ENCODE data around the gene FAM168A. TPM values are rescaled to one million over a fixed set of nuclear protein-coding genes. Genes with fewer than 3 reads are reported as not detected.

Gene FAM168A
- total and polyA plus RNA-seq, 2 experiments from 2014 or later: 6.3 to 24.5 TPM

- Histone ChIP-seq H3K27me3 (no peaks in the 10 kb centered on the region), H3K36me3 (replicated peaks; ENCODE audit: insufficient read depth, low read depth) (no peaks in the 10 kb centered on the region), H3K27ac (no peak overlapping the region), H3K9me2 (replicated peaks; ENCODE audit: insufficient read depth) (no peaks in the 10 kb centered on the region), H4K20me1 (ENCODE audit: insufficient read depth, poor library complexity, severe bottlenecking) (no peaks in the 10 kb centered on the region), H3K4me1 (ENCODE audit: insufficient read depth) (peaks cover 36% of the 10 kb centered on the region), H3K4me2 (no peak overlapping the region), H3K4me3 (no peak overlapping the region), H3K9me3 (ENCODE audit: low read depth) (no peaks in the 10 kb centered on the region), H2AFZ (no peak overlapping the region), H3K79me2 (peaks cover 9% of the 10 kb centered on the region)
- 69% methylated on average over 14 of the region's 21 CpGs for WGBS (ENCODE audit: low lambda C conversion rate, missing lambda C conversion rate)
- no peak for DNase-seq (ENCODE audit: low spot score)
- TF ChIP-seq EZH2phosphoT487 (IDR thresholded peaks at IDR 0.05; ENCODE audit: low read depth, severe bottlenecking, unreplicated experiment): no peak
- TF ChIP-seq CTCF (IDR thresholded peaks at IDR 0.05; ENCODE audit: poor library complexity): no peak
- no peak for TF ChIP-seq EZH2 (IDR thresholded peaks at IDR 0.05; ENCODE audit: borderline replicate concordance)
These were observed 212.8 kb downstream of the FAM168A start for GRCh38 chr11:73384872-73385689.

GRCh38 chr11:73384531-73384871 is 213.4 kb downstream of the FAM168A start:
- H3K27ac ChIP-seq: no peak overlapping the region
- no peaks in the 10 kb centered on the region for H3K9me3 ChIP-seq (ENCODE audit: low read depth)
- no peak overlapping the region for H3K4me3 ChIP-seq
- no peaks in the 10 kb centered on the region for H4K20me1 ChIP-seq (ENCODE audit: insufficient read depth, poor library complexity, severe bottlenecking)
- peaks cover 36% of the 10 kb centered on the region for H3K4me1 ChIP-seq (ENCODE audit: insufficient read depth)
- H3K27me3 ChIP-seq: no peaks in the 10 kb centered on the region
- no peaks in the 10 kb centered on the region for H3K36me3 ChIP-seq (replicated peaks; ENCODE audit: insufficient read depth, low read depth)
- TF ChIP-seq CTCF (IDR thresholded peaks at IDR 0.05; ENCODE audit: poor library complexity) (no peak), EZH2phosphoT487 (IDR thresholded peaks at IDR 0.05; ENCODE audit: low read depth, severe bottlenecking, unreplicated experiment) (no peak), EZH2 (IDR thresholded peaks at IDR 0.05; ENCODE audit: borderline replicate concordance) (no peak)
- H3K79me2 ChIP-seq: peaks cover 9% of the 10 kb centered on the region
- H2AFZ ChIP-seq: no peak overlapping the region
- WGBS (ENCODE audit: low lambda C conversion rate, missing lambda C conversion rate): 95% methylated on average over 4 of the region's 4 CpGs
- no peak for DNase-seq (ENCODE audit: low spot score)
- no peaks in the 10 kb centered on the region for H3K9me2 ChIP-seq (replicated peaks; ENCODE audit: insufficient read depth)
- no peak overlapping the region for H3K4me2 ChIP-seq

GRCh38 chr11:73384125-73384441 is 213.8 kb downstream of the FAM168A start:
- no peaks in the 10 kb centered on the region for H3K9me3 ChIP-seq (ENCODE audit: low read depth)
- no peak overlapping the region for H3K4me3 ChIP-seq
- no peak overlapping the region for H2AFZ ChIP-seq
- peaks cover 9% of the 10 kb centered on the region for H3K79me2 ChIP-seq
- H3K36me3 ChIP-seq (replicated peaks; ENCODE audit: insufficient read depth, low read depth): no peaks in the 10 kb centered on the region
- H3K27ac ChIP-seq: no peak overlapping the region
- TF ChIP-seq EZH2 (IDR thresholded peaks at IDR 0.05; ENCODE audit: borderline replicate concordance) (no peak), EZH2phosphoT487 (IDR thresholded peaks at IDR 0.05; ENCODE audit: low read depth, severe bottlenecking, unreplicated experiment) (no peak), CTCF (IDR thresholded peaks at IDR 0.05; ENCODE audit: poor library complexity) (no peak)
- whole genome bisulfite sequencing (ENCODE audit: low lambda C conversion rate, missing lambda C conversion rate): 94% methylated on average over 7 of the region's 7 CpGs
- no peak for DNase-seq (ENCODE audit: low spot score)
- H3K27me3 ChIP-seq: no peaks in the 10 kb centered on the region
- H3K4me2 ChIP-seq: no peak overlapping the region
- H3K9me2 ChIP-seq (replicated peaks; ENCODE audit: insufficient read depth): no peaks in the 10 kb centered on the region
- H3K4me1 ChIP-seq (ENCODE audit: insufficient read depth): peaks cover 36% of the 10 kb centered on the region
- H4K20me1 ChIP-seq (ENCODE audit: insufficient read depth, poor library complexity, severe bottlenecking): no peaks in the 10 kb centered on the region
